Suprapubic skin (tissue), 4 donors: Measurements from ENCODE around the gene BEST1. TPM values are rescaled to one million over a fixed set of nuclear protein-coding genes. Genes with fewer than 3 reads are reported as not detected.
"Not testable (repeated sequence)": the region's sequence is repeated elsewhere in the genome, so short reads cannot be mapped to it uniquely, and the experiment has no call there.

ENCODE experiments used
- DNase-seq, 2 donors: peaks; one replicate each; pipeline ENCODE4 v3.0.0-alpha.2; 2019; ENCODE audit warnings: low spot score in 2 of 2
- H3K27ac ChIP-seq: fragments of 200-600 bp; sonication (generic); one replicate; pipeline ENCODE4 v1.5.1; 2019
- H3K27me3 ChIP-seq: fragments of 200-600 bp; sonication (generic); one replicate; pipeline ENCODE4 v1.5.1; 2019
- H3K36me3 ChIP-seq: fragments of 200-600 bp; sonication (generic); one replicate; pipeline ENCODE4 v1.5.1; 2019
- H3K4me1 ChIP-seq: fragments of 200-600 bp; sonication (generic); one replicate; pipeline ENCODE4 v1.5.1; 2019
- H3K4me3 ChIP-seq: fragments of 200-600 bp; sonication (generic); one replicate; pipeline ENCODE4 v1.5.1; 2019; ENCODE audit warnings: mild to moderate bottlenecking
- H3K9me3 ChIP-seq: fragments of 200-600 bp; sonication (generic); one replicate; pipeline ENCODE4 v1.5.1; 2019
- EP300 ChIP-seq: sonication (generic); formaldehyde crosslinking; IDR thresholded peaks from one replicate; pipeline ENCODE4 v1.6.1; 2017; ENCODE audit warnings: antibody characterized with exemption
- POLR2A ChIP-seq, 2 donors: fragments of 450-650 bp; IDR thresholded peaks; one replicate each; pipeline ENCODE4 v1.6.1; 2017; ENCODE audit warnings: antibody characterized with exemption in 2 of 2, mild to moderate bottlenecking in 2 of 2, moderate library complexity in 2 of 2
- POLR2AphosphoS5 ChIP-seq, 3 donors: sonication (generic); formaldehyde crosslinking; IDR thresholded peaks; one replicate each; pipeline ENCODE4 v1.6.1; 2017; ENCODE audit warnings: antibody characterized with exemption in 3 of 3
- WGBS: methylation state at CpG from one replicate; pipeline ENCODE4 v1.1.5; 2018; 5-methylcytosine and 5-hydroxymethylcytosine counted together
- total RNA-seq, 4 donors: library from RNA; depleted of rRNA; stranded (reverse); fragments of >200 nt; gene quantifications; one replicate each; pipeline ENCODE4 v1.1.0, GENCODE V29; 2016
- TF ChIP-seq, protein P1 (sequence below), 2 donors: fragments of 200-600 bp in 1 of 2; fragments of 450-650 bp in 1 of 2; sonication (generic) in 1 of 2; IDR thresholded peaks; one replicate each; pipeline ENCODE4 v1.5.1; 2016 to 2019; ENCODE audit warnings: antibody characterized with exemption in 2 of 2, mild to moderate bottlenecking in 1 of 2, moderate library complexity in 1 of 2

Gene BEST1
- total RNA-seq, 4 donors from 2014 or later, result 1.5 to 4.1 (median 2.5) TPM

DNA sequence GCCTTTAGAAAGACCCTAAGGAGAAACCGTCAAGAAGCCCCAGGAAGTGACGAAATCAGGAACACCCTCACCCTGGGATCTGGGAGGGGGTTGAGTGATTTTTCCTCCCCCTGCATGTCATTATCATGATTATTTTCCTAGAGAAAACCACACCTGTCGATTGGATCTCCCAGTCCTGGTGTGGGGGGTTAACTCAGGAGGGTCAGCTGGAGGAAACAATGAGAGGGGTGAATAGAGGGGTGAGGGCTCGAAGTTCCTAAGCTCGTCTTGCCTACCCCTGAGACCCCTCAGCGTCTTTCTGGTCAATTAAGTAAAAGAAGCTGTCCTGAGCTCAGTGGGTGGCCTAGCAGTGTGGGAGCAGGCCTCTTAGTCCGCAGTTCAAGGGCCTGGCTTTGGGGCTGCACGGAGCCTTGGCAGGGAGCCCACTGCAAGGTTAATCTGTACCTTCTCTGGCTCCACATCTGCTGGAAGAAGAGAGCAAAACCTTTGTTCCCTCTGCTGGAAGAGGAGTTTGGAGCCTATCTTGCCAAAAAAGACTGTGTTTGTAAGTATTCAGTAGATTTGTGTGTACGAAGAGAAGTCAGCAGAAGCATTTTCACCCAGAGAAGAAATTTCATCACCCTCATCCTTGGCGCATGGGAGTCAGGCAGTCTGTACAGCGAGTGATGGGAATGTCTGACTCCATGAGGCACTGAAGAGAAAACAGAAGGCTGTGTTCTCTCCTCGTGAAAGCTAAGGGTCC lies 51.5 kb downstream of the BEST1 start:
- peaks cover 9% of the 10 kb centered on the region for H3K4me1 ChIP-seq
- DNase-seq, result no peak
- 75% methylated on average over 11 of the region's 12 CpGs for WGBS
- H3K27me3 ChIP-seq, result no peaks in the 10 kb centered on the region
- TF ChIP-seq EP300 (no peak), POLR2A (IDR thresholded peaks at IDR 0.05) (no peak), POLR2AphosphoS5 (IDR thresholded peaks at IDR 0.05) (no peak)
- TF ChIP-seq, protein P1, sequence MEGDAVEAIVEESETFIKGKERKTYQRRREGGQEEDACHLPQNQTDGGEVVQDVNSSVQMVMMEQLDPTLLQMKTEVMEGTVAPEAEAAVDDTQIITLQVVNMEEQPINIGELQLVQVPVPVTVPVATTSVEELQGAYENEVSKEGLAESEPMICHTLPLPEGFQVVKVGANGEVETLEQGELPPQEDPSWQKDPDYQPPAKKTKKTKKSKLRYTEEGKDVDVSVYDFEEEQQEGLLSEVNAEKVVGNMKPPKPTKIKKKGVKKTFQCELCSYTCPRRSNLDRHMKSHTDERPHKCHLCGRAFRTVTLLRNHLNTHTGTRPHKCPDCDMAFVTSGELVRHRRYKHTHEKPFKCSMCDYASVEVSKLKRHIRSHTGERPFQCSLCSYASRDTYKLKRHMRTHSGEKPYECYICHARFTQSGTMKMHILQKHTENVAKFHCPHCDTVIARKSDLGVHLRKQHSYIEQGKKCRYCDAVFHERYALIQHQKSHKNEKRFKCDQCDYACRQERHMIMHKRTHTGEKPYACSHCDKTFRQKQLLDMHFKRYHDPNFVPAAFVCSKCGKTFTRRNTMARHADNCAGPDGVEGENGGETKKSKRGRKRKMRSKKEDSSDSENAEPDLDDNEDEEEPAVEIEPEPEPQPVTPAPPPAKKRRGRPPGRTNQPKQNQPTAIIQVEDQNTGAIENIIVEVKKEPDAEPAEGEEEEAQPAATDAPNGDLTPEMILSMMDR (IDR thresholded peaks at IDR 0.05), result no peak
- peaks cover 4% of the 10 kb centered on the region for H3K9me3 ChIP-seq
- H3K36me3 ChIP-seq, result no peaks in the 10 kb centered on the region
- no peak overlapping the region for H3K27ac ChIP-seq
- H3K4me3 ChIP-seq, result no peak overlapping the region

DNA sequence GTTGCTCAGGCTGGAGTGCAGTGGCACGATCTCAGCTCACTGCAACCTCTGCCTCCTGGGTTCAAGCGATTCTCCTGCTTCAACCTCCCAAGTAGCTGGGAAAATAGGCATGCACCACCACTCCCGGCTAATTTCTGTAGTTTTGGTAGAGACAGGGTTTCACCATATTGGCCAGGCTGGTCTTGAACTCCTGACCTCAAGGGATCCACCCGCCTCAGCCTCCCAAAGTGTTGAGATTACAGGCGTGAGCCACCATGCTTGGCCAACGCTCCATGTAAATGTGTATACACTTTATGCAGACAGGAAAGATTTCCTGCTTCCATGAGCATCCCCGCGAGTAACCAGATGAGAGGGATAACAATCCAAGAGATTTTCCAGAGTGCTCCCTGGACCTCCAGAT lies 52.1 kb downstream of the BEST1 start:
- H3K36me3 ChIP-seq, H3K9me3 ChIP-seq, DNase-seq, H3K4me1 ChIP-seq, H3K27me3 ChIP-seq, H3K27ac ChIP-seq, H3K4me3 ChIP-seq: not testable (repeated sequence)
- 99% methylated on average over 8 of the region's 8 CpGs for WGBS

DNA sequence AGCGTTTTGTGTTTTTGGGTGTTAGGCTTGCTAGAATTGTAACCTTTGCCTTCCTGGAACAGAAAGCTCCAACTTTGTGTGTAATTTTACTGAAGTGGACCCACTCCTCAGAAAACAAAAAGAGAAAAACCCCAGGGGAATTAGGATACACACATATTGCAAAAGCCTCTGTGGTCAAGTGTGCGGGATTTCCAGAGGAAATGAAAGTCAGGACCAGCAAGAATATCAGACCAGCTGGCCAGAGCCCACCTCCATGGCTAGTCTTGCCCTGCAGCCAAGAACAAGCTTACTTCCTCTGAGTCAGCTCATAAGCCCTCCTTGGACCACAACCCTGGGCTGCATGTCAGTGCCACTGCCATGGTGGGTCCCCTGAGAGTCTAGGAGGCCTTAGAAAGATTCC lies 54.3 kb downstream of the BEST1 start:
- TF ChIP-seq EP300 (no peak), POLR2AphosphoS5 (IDR thresholded peaks at IDR 0.05) (no peak), POLR2A (IDR thresholded peaks at IDR 0.05) (no peak)
- TF ChIP-seq, protein P1 (IDR thresholded peaks at IDR 0.05), result no peak
- 59% methylated on average over 2 of the region's 2 CpGs for WGBS
- Histone ChIP-seq H3K27me3 (no peaks in the 10 kb centered on the region), H3K4me1 (peaks cover 9% of the 10 kb centered on the region), H3K36me3 (no peaks in the 10 kb centered on the region), H3K4me3 (no peak overlapping the region), H3K27ac (no peak overlapping the region), H3K9me3 (peaks cover 1% of the 10 kb centered on the region)
- DNase-seq, result peak in 1 of 2 donors; percentile 56

DNA sequence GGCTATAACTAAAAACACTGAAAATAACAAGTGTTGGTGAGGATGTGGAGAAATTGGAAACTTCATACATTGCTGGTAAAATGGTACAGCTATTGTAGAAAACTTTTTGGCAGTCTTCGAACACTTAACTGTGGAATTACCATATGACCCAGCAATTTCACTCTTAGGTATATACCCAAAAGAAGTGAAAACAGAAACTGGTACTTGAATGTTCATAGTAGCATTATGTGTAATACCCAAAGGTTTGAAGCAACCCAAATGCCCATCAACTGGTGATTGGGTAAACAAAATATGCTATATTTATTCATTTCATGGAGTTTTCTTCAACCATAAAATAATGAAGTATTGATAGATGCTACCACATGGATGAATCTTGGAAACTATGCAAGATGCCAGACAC lies 58.0 kb downstream of the BEST1 start:
- Histone ChIP-seq H3K36me3 (no peaks in the 10 kb centered on the region), H3K4me1 (peaks cover 18% of the 10 kb centered on the region), H3K27me3 (no peaks in the 10 kb centered on the region), H3K9me3 (no peaks in the 10 kb centered on the region), H3K4me3 (no peak overlapping the region), H3K27ac (no peak overlapping the region)
- DNase-seq, result no peak
- WGBS, result 82% methylated on average over 1 of the region's 1 CpG
- TF ChIP-seq, protein P1 (IDR thresholded peaks at IDR 0.05), result no peak
- TF ChIP-seq POLR2A (IDR thresholded peaks at IDR 0.05), result no peak
- TF ChIP-seq POLR2AphosphoS5 (IDR thresholded peaks at IDR 0.05), result no peak

DNA sequence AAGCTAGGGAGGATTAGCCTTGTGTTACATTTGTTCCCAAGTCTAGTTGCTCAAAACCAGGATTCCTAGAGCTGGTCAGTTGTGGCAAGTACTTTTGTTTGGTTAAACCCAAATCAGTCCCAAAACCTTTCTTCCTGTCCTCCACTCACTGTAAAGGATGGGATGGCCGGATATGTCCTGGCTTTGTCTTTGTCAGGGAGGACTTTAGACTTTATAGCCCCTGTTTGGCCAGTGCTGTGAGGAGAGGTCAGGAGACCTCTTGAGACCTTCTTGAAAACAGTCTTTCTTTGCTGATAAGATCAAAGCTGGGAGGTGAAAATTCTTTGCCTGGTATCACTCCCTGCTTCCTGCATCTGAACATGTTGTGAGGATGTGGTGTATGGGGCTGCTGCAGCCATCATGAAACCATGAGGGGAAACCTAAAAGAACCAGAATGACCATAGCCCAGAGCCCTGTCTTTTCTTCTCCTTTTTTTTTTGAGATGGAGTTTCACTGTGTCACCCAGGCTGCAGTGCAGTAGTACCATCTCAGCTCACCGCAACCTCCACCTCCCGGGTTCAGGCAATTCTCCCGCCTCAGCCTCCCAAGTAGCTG lies 60.9 kb downstream of the BEST1 start:
- TF ChIP-seq POLR2A (IDR thresholded peaks at IDR 0.05) (no peak), POLR2AphosphoS5 (IDR thresholded peaks at IDR 0.05) (no peak), EP300 (no peak)
- TF ChIP-seq, protein P1 (IDR thresholded peaks at IDR 0.05), result no peak
- no peak for DNase-seq
- Histone ChIP-seq H3K4me3 (no peak overlapping the region), H3K4me1 (peaks cover 15% of the 10 kb centered on the region), H3K36me3 (no peaks in the 10 kb centered on the region), H3K9me3 (no peaks in the 10 kb centered on the region), H3K27me3 (no peaks in the 10 kb centered on the region), H3K27ac (no peak overlapping the region)
- WGBS, result 95% methylated on average over 4 of the region's 4 CpGs
